Superior temporal gyrus (tissue), 1 donor: Measurements from ENCODE around the gene GABBR1.
"Not testable (repeated sequence)": the region's sequence is repeated elsewhere in the genome, so short reads cannot be mapped to it uniquely, and the experiment has no call there.

Experiments used
- DNase-seq: peaks from one replicate; pipeline ENCODE4 v3.0.0-alpha.2; 2016; ENCODE audit errors: extremely low spot score

GABBR1 gene

GRCh38 chr6:29632789-29633533 lies at the start of gene GABBR1:
Gene GABBR1 (minus strand): TSS chr6:29633183. CDS start chr6:29632385, 798 bp downstream.
- peak; percentile 66 for DNase-seq

DNA sequence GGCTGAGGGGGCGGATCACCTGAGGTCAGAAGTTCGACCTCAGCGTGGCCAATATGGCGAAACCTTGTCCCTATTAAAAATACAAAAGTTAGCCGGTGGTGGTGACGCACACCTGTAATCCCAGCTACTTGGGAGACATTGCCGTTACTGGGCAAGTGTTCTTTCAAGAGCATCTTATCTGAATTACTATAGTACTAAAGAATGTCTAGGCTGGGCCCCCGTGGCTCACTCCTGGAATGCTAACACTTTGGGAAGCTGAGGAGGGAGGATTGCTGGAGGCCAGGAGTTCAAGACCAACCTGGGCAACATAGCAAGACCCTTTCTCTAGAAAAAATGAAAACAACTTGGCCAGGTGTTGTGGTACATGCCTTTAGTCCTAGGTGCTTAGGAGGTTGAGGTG lies 48.8 kb upstream of the GABBR1 start:
- DNase-seq, result no peak

DNA sequence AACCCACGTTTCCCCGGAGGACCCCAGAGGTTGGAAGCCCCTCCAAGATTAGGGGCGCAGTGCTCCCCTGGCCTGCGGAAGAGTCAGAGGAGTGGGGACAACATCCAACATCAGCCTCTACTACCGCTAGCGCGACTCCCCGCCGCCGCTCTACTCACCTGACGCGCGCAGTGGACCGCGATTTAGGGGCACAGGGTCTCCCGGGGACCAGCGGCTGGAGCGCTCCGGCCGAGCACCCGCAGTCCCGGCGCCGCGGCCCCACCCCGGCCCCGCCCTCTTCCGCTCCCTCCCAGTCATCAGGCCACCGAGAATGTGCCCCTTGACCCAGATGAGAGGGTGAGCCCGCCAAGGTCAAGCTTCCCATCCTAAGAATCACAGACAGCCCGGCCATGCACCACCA lies 47.9 kb upstream of the GABBR1 start, which contains the start of gene ZFP57:
Gene ZFP57, minus strand, starts transcription at position 249 of the 400 bp plus-strand sequence. CDS start 4,149 bp downstream, outside the sequence.
- no peak for DNase-seq

DNA sequence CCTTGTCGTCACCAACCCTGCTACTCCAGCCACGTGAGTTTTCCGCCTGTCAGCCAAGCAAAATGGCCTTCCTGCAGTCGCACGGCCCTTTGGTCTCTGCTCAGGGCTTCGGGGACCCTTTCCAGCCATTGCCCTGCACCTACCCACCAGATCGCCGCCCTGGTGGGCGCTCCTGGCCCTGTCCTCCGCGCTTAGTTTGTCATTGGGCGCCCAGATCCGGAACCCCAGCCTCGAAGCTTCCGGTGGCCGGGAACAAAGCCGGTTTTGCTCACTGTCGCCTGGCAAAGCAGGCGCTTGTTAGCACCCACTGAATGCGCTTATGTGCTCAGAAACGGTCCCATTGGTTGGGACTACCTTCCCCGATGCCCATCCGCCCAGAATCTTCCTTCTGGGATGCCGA lies 47.4 kb upstream of the GABBR1 start:
- no peak for DNase-seq

GRCh38 chr6:29679962-29680361 lies 47.0 kb upstream of the GABBR1 start:
- no peak for DNase-seq

DNA sequence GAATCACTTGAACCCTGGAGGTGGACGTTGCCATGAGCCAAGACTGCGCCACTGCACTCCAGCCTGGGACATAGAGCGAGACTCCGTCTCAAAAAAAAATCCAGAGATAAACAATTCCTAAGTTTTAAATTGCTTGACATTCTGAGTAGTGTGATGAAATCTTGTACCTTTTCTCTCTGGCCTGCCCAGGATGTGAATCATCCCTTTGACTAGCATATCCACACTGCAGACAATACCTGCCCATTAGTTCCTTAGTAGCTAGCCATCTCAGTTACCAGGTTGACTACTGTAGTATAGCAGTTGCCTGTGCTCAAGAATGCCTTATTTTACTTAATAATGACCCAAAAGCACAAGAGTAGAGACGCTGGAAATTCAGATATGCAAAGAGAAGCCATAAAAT lies 45.1 kb upstream of the GABBR1 start:
- no peak for DNase-seq

DNA sequence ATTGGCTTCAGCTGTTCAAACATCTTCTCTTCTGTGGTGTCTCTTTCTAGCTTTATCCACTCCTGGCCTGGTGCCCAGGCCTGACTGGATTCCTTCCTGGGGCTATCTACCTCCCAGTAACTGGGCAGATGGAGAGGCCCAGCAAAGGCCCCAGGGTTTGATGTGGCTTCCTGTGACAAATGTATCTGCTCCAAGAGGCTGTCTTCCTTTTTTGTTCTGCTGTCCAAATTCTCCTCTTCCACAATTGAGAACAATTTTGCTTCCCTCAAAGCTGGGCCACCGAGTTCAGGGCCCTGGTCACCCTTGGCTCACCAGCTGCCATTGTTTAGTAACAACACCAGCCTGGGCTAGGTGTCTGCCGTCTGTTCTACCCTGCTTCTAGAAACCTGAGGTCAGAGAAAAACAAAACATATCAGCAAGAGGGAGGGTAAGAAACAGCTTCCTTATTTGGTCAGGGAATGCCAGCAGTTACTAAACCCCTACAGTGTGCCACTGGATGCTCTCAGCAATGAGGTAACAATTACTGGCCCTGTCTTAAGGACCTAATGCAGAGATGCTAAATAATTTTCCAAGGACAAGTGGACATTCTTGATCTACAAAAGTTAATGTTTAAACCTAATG lies 44.1 kb upstream of the GABBR1 start:
- DNase-seq, result no peak

- DNase-seq, result no peak
These were observed 42.6 kb upstream of the GABBR1 start for GRCh38 chr6:29675561-29675960.

GRCh38 chr6:29674008-29674407 lies 41.0 kb upstream of the GABBR1 start:
- DNase-seq, result no peak

- peak; percentile 31 for DNase-seq
These were observed 40.2 kb upstream of the GABBR1 start for GRCh38 chr6:29673161-29673560.

- not testable (repeated sequence) for DNase-seq
These were observed 39.1 kb upstream of the GABBR1 start for GRCh38 chr6:29672116-29672515.

GRCh38 chr6:29671026-29671425 lies 38.0 kb upstream of the GABBR1 start:
- no peak for DNase-seq

GRCh38 chr6:29667158-29667557 lies 34.2 kb upstream of the GABBR1 start:
- no peak for DNase-seq

- DNase-seq, result no peak
These were observed 33.8 kb upstream of the GABBR1 start for GRCh38 chr6:29666826-29667130.

GRCh38 chr6:29665942-29666825 lies 33.2 kb upstream of the GABBR1 start:
- DNase-seq, result no peak

- no peak for DNase-seq
These were observed 30.5 kb upstream of the GABBR1 start for GRCh38 chr6:29663300-29664042.

DNA sequence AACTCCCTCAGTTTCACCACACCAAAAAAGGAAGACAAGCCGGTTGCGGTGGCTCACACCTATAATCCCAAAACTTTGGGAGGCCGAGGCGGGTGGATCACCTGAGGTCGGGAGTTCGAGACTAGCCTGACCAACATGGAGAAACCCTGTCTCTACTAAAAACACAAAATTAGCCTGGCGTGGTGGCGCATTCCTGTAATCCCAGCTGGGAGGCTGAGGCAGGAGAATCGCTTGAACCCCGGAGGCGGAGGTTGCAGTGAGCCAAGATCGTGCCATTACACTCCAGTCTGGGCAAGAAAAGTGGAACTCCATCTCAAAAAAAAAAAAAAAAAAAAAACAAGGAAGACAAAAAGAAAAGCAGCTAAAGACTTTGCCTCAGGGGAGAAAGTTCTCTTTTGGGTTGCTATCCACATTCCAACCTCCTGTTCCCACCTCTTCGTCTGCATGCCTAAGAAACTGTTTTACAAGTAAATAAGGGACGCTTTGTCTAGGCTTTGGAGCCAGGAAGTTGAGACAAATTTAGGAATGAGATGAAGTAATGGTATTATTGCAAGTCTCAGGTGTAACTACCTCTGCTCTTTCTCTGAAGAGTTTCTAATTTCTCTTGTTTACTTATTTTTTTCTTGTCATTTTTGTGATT lies 28.6 kb upstream of the GABBR1 start:
- not testable (repeated sequence) for DNase-seq

DNA sequence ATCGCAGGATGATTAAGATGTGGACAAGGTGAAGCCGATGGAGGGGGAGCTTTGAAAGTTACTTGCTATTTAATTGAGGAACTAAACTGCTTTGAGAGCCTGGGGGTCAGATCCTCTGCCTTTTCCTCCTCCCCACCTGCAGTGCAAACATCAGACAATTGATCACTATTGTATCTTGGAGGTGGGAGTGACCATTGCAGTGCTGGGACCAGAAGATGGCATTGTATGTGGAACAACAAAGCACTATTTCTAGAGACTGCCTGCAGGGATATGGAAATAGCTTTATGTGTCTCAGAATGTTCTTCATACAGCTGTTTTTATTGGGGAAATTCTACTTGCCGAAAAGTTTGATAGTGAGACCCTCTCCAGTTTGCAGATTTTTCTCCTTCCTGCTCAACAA lies 28.1 kb upstream of the GABBR1 start:
- no peak for DNase-seq

- DNase-seq, result peak; percentile 90
These were observed 23.8 kb upstream of the GABBR1 start, which contains the start of gene MOG for GRCh38 chr6:29656798-29657197. Gene MOG (plus strand): TSS chr6:29657092. CDS start chr6:29657210, 118 bp downstream.

- DNase-seq, result peak; percentile 77
These were observed 23.2 kb upstream of the GABBR1 start for GRCh38 chr6:29656157-29656556.

GRCh38 chr6:29655658-29656057 lies 22.7 kb upstream of the GABBR1 start:
- DNase-seq, result peak; percentile 64
